Left lung (tissue), 10 donors: ENCODE measurements around the gene BMI1. TPM values are rescaled to one million over a fixed set of nuclear protein-coding genes. Genes with fewer than 3 reads are reported as not detected.
"Not testable (repeated sequence)": the region's sequence is repeated elsewhere in the genome, so short reads cannot be mapped to it uniquely, and the experiment has no call there.

Source experiments
- ATAC-seq: fragments of 200-7000 bp; cut with Tn5 transposase; one replicate; pipeline ENCODE4 v1.9.1; 2020; ENCODE audit warnings: moderate library complexity
- DNase-seq, 4 donors: peaks; one replicate each; pipeline ENCODE4 v3.0.0-alpha.2; 2013 to 2020
- H3K27ac ChIP-seq, 2 donors: fragments of 200-600 bp; sonication (generic) in 1 of 2; one replicate each; pipeline versions ENCODE4 v1.5.0 to v1.8.0; 2020 to 2021
- H3K27me3 ChIP-seq, 2 donors: fragments of 200-600 bp; sonication (generic) in 1 of 2; one replicate each; pipeline versions ENCODE4 v1.5.0 to v1.8.0; 2020 to 2021
- H3K36me3 ChIP-seq, 2 donors: fragments of 200-600 bp; sonication (generic) in 1 of 2; one replicate each; pipeline versions ENCODE4 v1.5.0 to v1.8.0; 2020 to 2021
- H3K4me1 ChIP-seq, 2 donors: fragments of 200-600 bp; one replicate each; pipeline ENCODE4 v1.8.0; 2021
- H3K4me3 ChIP-seq, 2 donors: fragments of 200-600 bp; sonication (generic) in 1 of 2; one replicate each; pipeline versions ENCODE4 v1.5.0 to v1.8.0; 2020 to 2021; ENCODE audit warnings: mild to moderate bottlenecking in 1 of 2
- H3K9me3 ChIP-seq, 2 donors: fragments of 200-600 bp; sonication (generic) in 1 of 2; one replicate each; pipeline versions ENCODE4 v1.5.0 to v1.8.0; 2020 to 2021
- intact Hi-C, 2 donors: fragments of 100-400 bp; cut with DNase I; formaldehyde crosslinking; loops; one replicate each; pipeline versions ENCODE4 v1.11.2 to v1.14.2; 2022
- polyA plus RNA-seq, 6 donors: library from polyadenylated mRNA; unstranded; fragments of 120-200 nt; gene quantifications; one replicate each; pipeline ENCODE4 v1.2.1, GENCODE V29; 2013; ENCODE audit not compliant: insufficient read length in 6 of 6
- total RNA-seq, 2 donors: library from RNA; stranded (reverse); fragmentation: NEBNext Ultra II Directional; extraction: Animal tissue kit (Norgen Biotek cat#: 25700); gene quantifications; one replicate each; pipeline ENCODE4 v1.2.1, GENCODE V29; 2021
- TF ChIP-seq, protein P1 (sequence below), 2 donors: fragments of 200-600 bp; sonication (generic) in 1 of 2; IDR thresholded peaks; one replicate each; pipeline versions ENCODE4 v1.5.0 to v1.8.0; 2021; ENCODE audit warnings: antibody characterized with exemption in 2 of 2
- donor health status: DM: no; HTN: yes; CAD: no.
- donor health status: DM: no; HTN: no; CAD: no.

The BMI1 gene
- total and polyA plus RNA-seq, 8 donors = 42.3 to 112 (median 94.1) TPM

DNA sequence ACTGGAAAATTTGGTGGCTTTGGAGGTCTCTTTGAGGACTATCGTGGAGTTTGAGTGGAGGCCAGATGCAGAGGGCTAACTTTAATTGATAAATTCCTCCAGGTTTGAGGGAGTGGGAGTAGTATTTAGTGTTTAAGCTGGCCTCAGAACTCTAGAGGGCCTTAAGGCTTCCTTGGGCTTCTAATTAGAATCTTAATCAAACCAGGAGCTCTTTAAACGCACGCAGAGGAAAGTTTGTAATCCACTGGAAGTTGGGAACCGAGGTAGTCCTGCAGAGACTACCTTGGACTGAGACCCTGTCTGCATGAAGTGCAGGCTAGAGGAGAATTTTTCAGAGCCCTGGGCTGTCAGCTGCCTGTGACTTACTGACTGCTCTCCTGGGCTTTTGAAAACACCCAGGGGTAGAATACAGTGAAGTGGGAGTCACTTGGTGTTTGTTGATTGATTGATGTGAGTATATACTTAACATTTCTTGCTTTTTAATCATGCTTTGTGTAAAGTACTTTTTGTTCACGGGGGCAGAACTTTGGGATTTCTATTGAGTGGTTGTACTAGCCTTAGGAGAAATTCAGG lies 30.3 kb downstream of the BMI1 start:
- no peak for DNase-seq
- no peak overlapping the region for H3K4me3 ChIP-seq
- intact Hi-C loops = no loop called here
- TF ChIP-seq, protein P1, sequence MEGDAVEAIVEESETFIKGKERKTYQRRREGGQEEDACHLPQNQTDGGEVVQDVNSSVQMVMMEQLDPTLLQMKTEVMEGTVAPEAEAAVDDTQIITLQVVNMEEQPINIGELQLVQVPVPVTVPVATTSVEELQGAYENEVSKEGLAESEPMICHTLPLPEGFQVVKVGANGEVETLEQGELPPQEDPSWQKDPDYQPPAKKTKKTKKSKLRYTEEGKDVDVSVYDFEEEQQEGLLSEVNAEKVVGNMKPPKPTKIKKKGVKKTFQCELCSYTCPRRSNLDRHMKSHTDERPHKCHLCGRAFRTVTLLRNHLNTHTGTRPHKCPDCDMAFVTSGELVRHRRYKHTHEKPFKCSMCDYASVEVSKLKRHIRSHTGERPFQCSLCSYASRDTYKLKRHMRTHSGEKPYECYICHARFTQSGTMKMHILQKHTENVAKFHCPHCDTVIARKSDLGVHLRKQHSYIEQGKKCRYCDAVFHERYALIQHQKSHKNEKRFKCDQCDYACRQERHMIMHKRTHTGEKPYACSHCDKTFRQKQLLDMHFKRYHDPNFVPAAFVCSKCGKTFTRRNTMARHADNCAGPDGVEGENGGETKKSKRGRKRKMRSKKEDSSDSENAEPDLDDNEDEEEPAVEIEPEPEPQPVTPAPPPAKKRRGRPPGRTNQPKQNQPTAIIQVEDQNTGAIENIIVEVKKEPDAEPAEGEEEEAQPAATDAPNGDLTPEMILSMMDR (IDR thresholded peaks at IDR 0.05) = no peak
- no peaks in the 10 kb centered on the region for H3K9me3 ChIP-seq
- ATAC-seq = no peak
- no peaks in the 10 kb centered on the region for H3K4me1 ChIP-seq
- H3K27me3 ChIP-seq = peaks cover 31 to 37% of the 10 kb centered on the region in 2 donors
- H3K36me3 ChIP-seq = no peaks in the 10 kb centered on the region
- H3K27ac ChIP-seq = no peak overlapping the region

DNA sequence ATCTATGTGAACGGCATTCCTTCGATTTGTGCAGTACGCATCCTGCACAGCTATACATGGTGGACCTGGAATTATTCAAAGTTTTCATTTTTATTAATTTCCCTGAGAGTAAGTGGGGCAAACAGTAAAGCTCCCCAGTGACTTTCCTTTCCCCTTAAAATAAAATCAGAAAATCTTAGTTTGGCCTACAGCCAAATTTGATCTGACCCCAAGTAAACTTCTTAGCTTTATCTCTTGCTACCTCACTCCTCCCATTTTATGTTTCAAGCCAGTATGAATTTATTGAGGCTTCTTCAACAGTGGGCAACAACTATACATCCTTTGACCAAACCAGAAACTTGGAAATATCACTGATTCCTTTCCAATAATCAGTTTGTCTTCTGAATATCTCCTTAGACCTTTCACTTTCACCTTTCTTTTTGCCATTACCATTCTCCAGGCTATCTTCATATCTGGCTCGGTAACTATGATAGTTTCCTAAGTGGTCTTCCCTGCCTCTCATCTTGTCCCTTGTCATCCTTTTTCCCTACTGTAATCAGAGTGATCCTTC lies 35.5 kb downstream of the BMI1 start:
- no peaks in the 10 kb centered on the region for H3K9me3 ChIP-seq
- no peaks in the 10 kb centered on the region for H3K4me1 ChIP-seq
- no peaks in the 10 kb centered on the region for H3K27me3 ChIP-seq
- ATAC-seq (no peak), DNase-seq (no peak)
- no peak overlapping the region for H3K4me3 ChIP-seq
- intact Hi-C loops = no loop called here
- H3K36me3 ChIP-seq = no peaks in the 10 kb centered on the region
- TF ChIP-seq, protein P1 (IDR thresholded peaks at IDR 0.05) = no peak
- H3K27ac ChIP-seq = no peak overlapping the region

DNA sequence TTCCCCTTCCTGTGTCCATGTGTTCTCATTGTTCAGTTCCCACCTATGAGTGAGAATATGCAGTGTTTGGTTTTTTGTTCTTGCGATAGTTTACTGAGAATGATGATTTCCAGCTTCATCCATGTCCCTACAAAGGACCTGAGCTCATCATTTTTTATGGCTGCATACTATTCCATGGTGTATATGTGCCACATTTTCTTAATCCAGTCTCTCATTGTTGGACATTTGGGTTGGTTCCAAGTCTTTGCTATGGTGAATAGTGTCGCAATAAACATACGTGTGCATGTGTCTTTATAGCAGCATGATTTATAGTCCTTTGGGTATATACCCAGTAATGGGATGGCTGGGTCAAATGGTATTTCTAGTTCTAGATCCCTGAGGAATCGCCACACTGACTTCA lies 36.9 kb downstream of the BMI1 start:
- H3K4me1 ChIP-seq, H3K27me3 ChIP-seq, H3K27ac ChIP-seq, ATAC-seq, DNase-seq, intact Hi-C loops, H3K4me3 ChIP-seq, H3K36me3 ChIP-seq, H3K9me3 ChIP-seq: not testable (repeated sequence)

GRCh38 chr10:22363305-22363704 lies 42.4 kb downstream of the BMI1 start:
- no peak overlapping the region for H3K27ac ChIP-seq
- H3K9me3 ChIP-seq = no peaks in the 10 kb centered on the region
- intact Hi-C loops = no loop called here
- DNase-seq (no peak), ATAC-seq (no peak)
- H3K27me3 ChIP-seq = peaks cover 6 to 12% of the 10 kb centered on the region in 2 donors
- no peaks in the 10 kb centered on the region for H3K36me3 ChIP-seq
- no peak overlapping the region for H3K4me3 ChIP-seq
- no peaks in the 10 kb centered on the region for H3K4me1 ChIP-seq
- TF ChIP-seq, protein P1 (IDR thresholded peaks at IDR 0.05) = no peak

- Histone ChIP-seq H3K4me1 (peaks cover 0 to 5% of the 10 kb centered on the region in 2 donors), H3K27ac (no peak overlapping the region), H3K27me3 (peaks cover 6 to 12% of the 10 kb centered on the region in 2 donors), H3K36me3 (no peaks in the 10 kb centered on the region), H3K4me3 (no peak overlapping the region), H3K9me3 (no peaks in the 10 kb centered on the region)
- TF ChIP-seq, protein P1 (IDR thresholded peaks at IDR 0.05) = no peak
- intact Hi-C loops = no loop called here
- no peak for ATAC-seq
- no peak for DNase-seq
These were observed 43.7 kb downstream of the BMI1 start for GRCh38 chr10:22364407-22365140.
